ENCODE results near the gene SAMMSON.

- TF ChIP-seq CTCF (IDR thresholded peaks at IDR 0.05 in 8 of 11, conservative IDR thresholded peaks at IDR 0.05 in 3 of 11), result no peak
- TF ChIP-seq POLR2A (IDR thresholded peaks at IDR 0.05), result no peak
- TF ChIP-seq POLR2AphosphoS5 (IDR thresholded peaks at IDR 0.05), result no peak
Observed at GRCh38 chr3:69987833-69988232, 11.7 kb upstream of the SAMMSON start.
